Erythroblast (primary cell): ENCODE results near the gene CPNE5.

Source experiments
- DNase-seq, 2 experiments: peaks; one replicate each; lab custom pipeline; 2025; lab: John Stamatoyannopoulos, UW
- GATA1 ChIP-seq: IDR thresholded peaks from 2 replicates; pipeline ENCODE4 v1.6.1; 2011; ENCODE audit warnings: low read depth, mild to moderate bottlenecking, control low read depth, low read length, moderate library complexity
- POLR2A ChIP-seq: IDR thresholded peaks from 2 replicates; pipeline ENCODE4 v1.6.1; 2011; ENCODE audit warnings: mild to moderate bottlenecking, low read length

Gene CPNE5

GRCh38 chr6:36743538-36744303 lies 95.5 kb downstream of the CPNE5 start:
- TF ChIP-seq GATA1: no peak
- TF ChIP-seq POLR2A: no peak
- DNase-seq: peak; percentile 15 to 19

DNA sequence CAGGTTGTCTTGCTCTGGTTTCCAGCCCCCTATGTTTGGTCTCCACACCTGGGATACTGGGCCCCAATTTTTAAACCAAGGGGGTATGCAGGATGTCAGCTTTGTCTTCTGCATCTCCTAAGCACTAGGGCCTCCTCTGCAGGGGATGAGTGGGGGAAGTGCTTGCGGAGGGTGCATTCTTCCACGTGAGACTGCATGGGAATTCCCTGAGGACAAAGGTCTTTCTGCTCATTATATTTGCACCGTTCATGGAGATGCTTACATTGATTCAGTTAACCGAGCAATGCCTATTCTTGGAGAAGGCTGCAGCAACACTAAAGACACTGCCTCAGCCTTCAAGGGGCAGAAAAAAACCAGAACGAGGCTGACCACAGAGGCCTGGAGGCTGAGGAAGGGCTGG lies 96.2 kb downstream of the CPNE5 start:
- DNase-seq: no peak
- TF ChIP-seq GATA1: no peak

- TF ChIP-seq GATA1 (no peak), POLR2A (no peak)
- no peak for DNase-seq
Measured at GRCh38 chr6:36742146-36742545, 97.1 kb downstream of the CPNE5 start.

DNA sequence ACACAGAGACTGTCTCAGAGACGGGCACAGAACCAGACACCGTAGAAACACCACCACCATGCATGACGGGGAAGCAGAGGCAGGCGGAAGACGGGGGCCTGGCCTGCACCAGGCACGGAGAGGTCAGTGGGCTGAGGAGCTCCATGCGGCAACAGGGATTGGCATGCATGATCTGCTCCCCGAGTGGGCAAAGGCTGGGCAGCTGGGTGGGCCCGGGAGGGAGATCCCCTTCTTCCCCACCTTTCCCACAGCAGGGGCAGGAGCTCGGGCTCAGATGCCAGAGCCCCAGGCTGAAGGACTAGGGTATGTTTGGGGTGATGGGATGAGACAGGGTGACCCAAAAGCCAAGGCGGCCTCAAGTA lies 98.4 kb downstream of the CPNE5 start:
- no peak for TF ChIP-seq POLR2A
- TF ChIP-seq GATA1: no peak
- DNase-seq: no peak

GRCh38 chr6:36739947-36740817 lies 99.1 kb downstream of the CPNE5 start:
- TF ChIP-seq POLR2A (no peak), GATA1 (no peak)
- no peak for DNase-seq

- TF ChIP-seq POLR2A (no peak), GATA1 (no peak)
- DNase-seq: no peak
Measured at GRCh38 chr6:36738108-36738507, 101.1 kb downstream of the CPNE5 start.

DNA sequence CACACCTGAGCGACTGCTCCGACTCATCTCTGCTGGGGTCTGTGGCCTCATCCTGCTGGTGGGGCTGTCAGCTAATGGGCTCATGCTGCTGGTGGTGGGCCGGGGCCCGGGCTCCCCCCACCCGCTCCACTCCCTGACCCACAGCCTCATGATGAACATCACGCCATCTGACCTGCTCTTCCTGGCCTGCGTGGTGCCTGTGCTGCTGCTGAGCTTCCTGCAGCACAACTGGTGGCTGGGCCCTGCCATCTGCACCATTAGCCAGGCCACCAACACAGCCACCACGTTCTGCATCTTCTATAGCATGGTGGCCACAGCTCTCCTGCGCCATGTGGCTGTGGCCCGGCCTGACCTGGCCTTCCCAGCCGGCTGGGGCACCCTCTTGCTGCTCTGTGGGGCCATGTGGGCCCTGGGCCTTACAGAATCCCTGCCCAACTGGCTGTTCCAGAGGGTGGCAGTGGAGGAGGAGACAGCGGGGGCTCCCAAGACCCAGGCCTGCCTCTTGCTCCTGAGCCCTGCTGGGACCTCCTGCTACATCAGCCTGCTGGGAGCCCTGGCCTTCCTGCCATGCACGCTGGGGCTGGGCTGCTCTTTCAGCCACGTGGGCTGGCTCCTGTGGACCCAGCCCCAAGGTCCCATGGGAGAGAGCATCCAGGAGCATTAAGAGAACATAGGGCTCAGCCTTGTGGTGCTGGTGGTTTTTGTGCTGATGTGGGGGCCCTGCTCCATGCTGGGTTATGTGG lies 102.0 kb downstream of the CPNE5 start:
- no peak for DNase-seq
- no peak for TF ChIP-seq GATA1
- TF ChIP-seq POLR2A: no peak

DNA sequence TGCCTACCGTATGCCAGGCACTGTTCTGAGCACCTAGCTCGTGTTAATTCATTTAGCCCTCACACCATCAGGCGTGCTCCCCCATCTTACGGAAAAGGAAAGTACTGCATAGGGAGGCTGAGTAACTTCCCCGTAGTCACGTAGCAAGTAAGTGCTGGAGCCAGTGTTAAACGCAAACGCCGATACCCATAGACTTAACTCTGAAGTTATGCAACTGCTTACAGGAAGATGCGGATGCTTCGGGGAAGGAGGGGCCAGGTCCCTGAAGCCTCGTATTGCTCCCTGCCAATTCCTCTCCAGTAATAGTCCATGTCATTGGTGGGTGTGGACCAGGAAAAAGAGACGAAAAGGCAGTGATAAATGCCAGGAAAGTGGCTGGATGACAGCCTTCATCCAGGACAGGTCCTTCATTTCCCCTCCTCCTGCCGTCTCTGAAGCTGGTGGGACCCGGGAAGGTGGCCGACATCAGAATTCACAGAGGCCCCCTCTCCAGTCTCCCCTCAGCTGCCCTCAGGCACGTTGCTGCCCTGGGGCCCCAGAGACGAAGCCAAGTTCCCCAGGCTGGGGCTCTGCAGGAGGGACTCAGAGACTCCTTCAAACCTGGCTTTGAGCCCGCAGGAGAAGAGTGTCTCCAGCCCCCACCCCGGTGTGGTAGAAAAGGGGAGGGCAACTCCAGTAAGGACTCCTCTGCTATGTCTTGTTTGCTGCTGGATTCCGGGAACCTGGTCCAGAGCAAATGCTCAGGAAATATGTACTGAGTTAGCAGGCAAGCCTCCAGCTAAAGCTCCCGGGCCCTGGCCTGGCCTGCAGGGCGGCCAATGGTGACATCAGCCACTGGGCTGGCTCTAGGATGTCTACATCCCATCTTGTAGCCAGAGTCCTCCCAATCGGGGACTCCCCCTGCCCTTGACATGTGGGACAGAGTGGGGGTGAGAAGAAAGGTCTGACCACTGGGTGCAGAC lies 103.9 kb downstream of the CPNE5 start:
- TF ChIP-seq POLR2A (no peak), GATA1 (no peak)
- no peak for DNase-seq

GRCh38 chr6:36734486-36735060 lies 104.7 kb downstream of the CPNE5 start:
- TF ChIP-seq POLR2A: no peak
- TF ChIP-seq GATA1: no peak
- no peak for DNase-seq

DNA sequence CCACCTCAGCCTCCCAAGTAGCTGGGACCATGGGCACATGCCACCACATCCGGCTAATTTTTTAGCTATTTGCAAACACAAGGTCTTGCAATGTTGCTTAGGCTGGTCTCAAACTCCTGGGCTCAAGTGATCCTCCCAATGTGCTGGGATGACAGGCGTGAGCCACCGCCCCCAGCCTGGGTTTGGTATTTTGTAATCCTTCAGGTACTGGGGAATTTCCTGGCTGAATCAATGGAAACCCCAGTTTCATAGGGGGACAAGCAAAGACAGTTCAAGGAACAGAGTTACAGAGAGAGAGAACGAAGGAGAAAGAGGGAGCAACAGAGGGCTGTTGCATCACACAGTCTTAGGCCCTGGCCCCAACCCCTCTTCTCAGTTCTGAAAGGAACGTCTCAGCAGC lies 105.9 kb downstream of the CPNE5 start:
- DNase-seq: no peak

GRCh38 chr6:36731622-36732310 lies 107.5 kb downstream of the CPNE5 start:
- TF ChIP-seq GATA1 (no peak), POLR2A (no peak)
- no peak for DNase-seq

More for the DNA sequence above, 105.9 kb downstream of the CPNE5 start:
- TF ChIP-seq POLR2A: no peak
